Fibroblast of mammary gland (primary cell): ENCODE results near the gene ANKRD11.

Experiments used
- DNase-seq: peaks from one replicate; pipeline ENCODE4 v3.0.0-alpha.2; 2010; ENCODE audit warnings: low read depth
- H3K4me3 ChIP-seq: 2 replicates; pipeline ENCODE4 v1.5.1; 2011; ENCODE audit warnings: low read depth, mild to moderate bottlenecking, low read length, moderate library complexity; ENCODE audit not compliant: control insufficient read depth
- TF ChIP-seq, protein P1 (sequence below): conservative IDR thresholded peaks from 2 replicates; pipeline ENCODE4 v1.5.1; 2011; ENCODE audit warnings: low read depth, low read length, inconsistent platforms; ENCODE audit not compliant: control insufficient read depth, insufficient read depth

The ANKRD11 gene

DNA sequence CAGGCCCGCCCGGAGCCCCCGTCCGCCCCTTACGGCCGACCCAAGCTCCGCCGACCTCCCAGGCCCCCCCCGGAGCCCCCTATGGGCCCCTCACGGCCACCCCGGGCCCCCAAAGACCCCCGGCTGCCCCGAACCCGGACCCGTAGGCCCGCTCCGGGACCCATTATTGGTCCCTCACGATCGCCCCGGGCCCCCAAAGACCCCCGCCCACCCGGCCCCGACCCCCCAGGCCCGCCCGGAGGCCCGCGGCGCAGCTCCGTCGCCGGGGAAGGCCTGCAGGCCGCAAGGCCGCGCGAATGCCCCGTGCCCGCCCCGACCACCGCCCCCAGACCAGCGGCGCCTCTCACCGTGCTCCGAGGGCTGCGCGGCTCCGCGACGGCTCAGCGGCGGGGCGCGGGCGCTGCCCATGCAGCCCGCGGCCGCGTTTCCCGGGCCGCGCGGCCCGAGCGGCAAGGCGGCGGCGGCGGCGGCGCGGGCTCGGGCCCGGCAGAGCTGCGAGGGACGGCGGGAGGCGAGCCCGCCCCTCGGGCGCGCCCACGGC, 393 bp downstream of the ANKRD11 start:
- DNase-seq, result no peak
- H3K4me3 ChIP-seq, result peak overlapping the region; percentile 70
- TF ChIP-seq, protein P1, sequence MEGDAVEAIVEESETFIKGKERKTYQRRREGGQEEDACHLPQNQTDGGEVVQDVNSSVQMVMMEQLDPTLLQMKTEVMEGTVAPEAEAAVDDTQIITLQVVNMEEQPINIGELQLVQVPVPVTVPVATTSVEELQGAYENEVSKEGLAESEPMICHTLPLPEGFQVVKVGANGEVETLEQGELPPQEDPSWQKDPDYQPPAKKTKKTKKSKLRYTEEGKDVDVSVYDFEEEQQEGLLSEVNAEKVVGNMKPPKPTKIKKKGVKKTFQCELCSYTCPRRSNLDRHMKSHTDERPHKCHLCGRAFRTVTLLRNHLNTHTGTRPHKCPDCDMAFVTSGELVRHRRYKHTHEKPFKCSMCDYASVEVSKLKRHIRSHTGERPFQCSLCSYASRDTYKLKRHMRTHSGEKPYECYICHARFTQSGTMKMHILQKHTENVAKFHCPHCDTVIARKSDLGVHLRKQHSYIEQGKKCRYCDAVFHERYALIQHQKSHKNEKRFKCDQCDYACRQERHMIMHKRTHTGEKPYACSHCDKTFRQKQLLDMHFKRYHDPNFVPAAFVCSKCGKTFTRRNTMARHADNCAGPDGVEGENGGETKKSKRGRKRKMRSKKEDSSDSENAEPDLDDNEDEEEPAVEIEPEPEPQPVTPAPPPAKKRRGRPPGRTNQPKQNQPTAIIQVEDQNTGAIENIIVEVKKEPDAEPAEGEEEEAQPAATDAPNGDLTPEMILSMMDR, result no peak

DNA sequence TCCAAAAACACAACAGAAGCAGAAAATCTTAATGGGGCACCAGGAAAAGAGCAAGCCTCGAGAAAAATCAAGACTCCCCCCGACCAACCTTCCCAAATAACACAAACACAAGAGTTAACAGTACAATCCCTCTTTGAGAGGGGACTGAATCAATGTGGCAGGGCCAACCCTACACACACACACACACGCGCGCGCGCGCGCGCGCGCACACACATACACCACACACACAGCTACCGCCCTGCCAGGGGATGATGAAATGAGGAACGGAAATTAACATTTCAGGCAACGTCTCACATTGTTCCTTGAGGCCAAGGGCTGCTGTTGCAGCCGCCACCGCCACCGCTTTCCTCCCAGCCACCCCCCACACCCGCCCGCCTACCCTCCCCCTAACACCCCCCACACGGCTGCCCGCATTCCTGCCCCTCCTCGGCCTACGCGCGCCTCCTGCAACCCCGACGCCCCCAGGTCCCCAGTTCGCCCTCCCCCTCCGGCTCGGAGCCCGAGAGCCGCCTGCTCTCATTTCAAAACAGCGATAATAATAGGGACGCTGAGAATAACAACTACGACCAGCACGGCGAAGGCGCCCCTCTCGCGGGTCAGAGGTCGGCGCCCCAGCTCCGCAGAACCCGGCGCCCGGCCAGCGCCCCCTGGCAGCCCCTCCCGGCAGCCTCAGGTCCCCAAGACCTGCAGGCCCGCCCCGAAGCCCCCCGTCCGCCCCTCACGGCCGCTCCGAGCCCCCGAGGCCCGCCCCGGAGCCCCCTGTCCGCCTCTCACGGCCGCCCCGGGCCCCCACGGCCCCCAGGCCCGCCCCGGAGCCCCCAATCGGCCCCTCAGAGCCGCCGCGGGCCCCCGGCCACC, 1.1 kb downstream of the ANKRD11 start:
- TF ChIP-seq, protein P1, result peak; percentile 26

DNA sequence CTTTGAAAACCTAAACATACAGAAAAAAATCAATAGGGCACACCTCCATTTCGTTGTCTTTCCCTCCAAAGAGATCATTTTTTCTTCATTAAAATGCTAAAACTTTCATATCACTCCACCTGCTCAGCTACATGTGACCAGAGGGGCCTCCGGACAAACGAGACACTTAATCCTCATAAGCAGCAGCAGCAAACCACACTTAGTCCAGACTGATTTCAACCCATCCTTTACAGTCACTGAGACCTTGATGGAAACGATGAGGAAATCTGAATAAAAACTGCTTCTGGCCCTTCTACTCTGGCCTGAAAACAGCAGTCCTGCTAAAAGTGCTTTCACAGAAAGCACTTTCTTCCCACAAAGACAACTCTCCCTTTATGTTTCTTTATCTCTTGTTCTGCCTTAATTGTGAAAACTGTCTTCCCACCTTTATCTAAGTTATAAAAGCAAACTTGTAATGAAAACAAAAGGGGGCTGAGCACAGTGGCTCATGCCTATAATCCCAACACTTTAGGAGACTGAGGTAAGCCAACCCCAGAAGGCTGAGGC, 4.6 kb downstream of the ANKRD11 start:
- DNase-seq, result no peak
- no peak overlapping the region for H3K4me3 ChIP-seq
- TF ChIP-seq, protein P1, result no peak

More for the DNA sequence above, 1.1 kb downstream of the ANKRD11 start:
- DNase-seq, result peak; percentile 96
- H3K4me3 ChIP-seq, result peak overlapping the region; percentile 70

DNA sequence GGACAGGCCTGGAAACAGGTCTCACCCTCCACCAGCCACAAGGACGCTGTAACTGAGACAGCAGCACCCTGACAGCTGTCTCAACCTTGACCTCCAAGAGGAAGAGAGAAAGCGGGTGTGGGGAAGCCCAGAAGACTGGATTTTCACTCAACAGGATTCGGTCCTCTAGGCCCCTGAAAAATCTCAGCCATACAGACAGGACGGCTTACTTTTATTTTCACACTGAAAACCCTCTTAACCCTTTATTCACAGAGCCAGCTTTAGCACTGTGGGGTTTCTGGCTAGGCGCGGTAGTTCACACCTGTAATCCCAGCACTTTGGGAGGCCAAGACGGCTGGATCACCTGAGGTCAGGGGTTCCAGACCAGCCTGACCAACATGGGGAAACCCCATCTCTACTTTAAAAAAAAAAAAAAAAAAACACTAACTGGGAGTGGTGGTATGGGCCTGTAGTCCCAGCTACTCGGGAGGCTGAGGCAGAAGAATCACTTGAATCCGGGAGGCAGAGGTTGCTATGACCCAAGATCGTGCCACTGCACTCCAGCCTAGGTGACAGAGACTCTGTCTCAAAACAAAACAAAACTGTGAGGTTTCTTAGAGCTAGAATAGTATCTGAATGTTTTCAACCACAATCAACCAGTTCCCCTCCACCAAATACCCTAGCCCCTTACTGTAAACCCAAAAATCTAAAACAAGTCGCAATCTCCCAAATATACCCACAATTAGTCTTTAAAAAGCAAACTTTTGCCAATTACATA, 5.3 kb downstream of the ANKRD11 start:
- TF ChIP-seq, protein P1, result no peak
- DNase-seq, result no peak
- no peak overlapping the region for H3K4me3 ChIP-seq

DNA sequence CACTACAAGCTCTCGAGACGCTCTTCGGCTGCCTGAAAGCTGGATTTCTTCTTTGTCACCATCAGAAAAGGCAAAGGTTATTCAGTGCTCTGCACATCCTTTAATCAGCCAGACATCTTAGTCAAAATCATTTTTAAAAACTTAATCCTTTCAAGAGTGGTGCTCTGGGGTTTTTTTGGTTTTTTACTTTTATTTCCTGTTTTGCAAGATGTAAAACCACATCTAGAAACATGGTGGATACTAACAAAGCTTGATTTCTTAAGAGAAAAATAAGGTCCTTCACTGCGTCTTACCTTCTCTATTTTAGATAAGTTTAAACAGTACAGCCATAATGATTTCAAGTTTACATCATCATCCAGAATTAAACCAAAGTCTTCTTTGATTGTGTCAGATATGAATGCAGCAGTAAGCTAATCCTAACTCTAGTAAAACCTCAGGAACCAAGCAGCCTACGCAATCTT, 6.3 kb downstream of the ANKRD11 start:
- TF ChIP-seq, protein P1, result no peak
- H3K4me3 ChIP-seq, result no peak overlapping the region
- no peak for DNase-seq

DNA sequence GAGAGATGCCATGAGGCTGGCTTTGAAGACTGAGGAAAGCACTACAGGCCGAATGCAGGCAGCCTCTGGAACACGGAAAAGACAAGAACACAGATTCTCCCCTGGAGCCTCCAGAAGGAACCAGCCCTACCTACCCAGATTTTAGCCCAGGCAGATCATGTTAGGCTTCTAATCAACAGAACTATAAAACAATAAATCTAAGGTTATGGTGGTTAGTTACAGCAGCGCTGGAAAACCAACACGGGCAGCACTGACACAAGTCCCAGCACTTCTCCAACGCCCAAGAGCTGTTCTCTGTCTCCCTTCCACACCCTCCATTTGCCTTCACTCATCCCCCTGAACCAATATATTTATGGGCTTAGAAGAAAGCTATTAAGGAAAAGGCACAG, 7.5 kb downstream of the ANKRD11 start:
- TF ChIP-seq, protein P1, result no peak
- DNase-seq, result no peak
- no peak overlapping the region for H3K4me3 ChIP-seq
